Measurements from ENCODE around the gene PARP6. TPM values are rescaled to one million over a fixed set of nuclear protein-coding genes. Genes with fewer than 3 reads are reported as not detected.

The PARP6 gene
- total RNA-seq, 1 experiment from 2014 or later: 85.7 TPM

- Histone ChIP-seq H3K27me3 (ENCODE audit: control insufficient read depth, insufficient read depth, low read length) (no peaks in the 10 kb centered on the region), H3K4me3 (ENCODE audit: low read depth in 2 of 2, low read length in 2 of 2) (no peak overlapping the region), H3K9me3 (ENCODE audit: control insufficient read depth, insufficient read depth, low read depth, low read length) (no peaks in the 10 kb centered on the region), H3K36me3 (ENCODE audit: control insufficient read depth, insufficient read depth, low read length) (peaks cover 71% of the 10 kb centered on the region), H3K4me1 (ENCODE audit: control insufficient read depth, insufficient read depth, low read length) (peaks cover 16% of the 10 kb centered on the region), H3K27ac (ENCODE audit: low read length) (no peak overlapping the region)
- CTCF ChIA-PET: interaction anchor here (0.6 kb wide), 1 partner anchor 19 kb away, joined by 4 read pairs; no protein-coding TSS in a partner anchor
- no peak for DNase-seq (ENCODE audit: low read depth, low spot score)
- in situ Hi-C loops (cut with HindIII; ENCODE audit: low pct_unique_long_range_greater_than_20kb, low sequenced_read_pairs): no loop called here
- intact Hi-C loops (cut with micrococcal nuclease; ENCODE audit: unreplicated experiment): no loop called here
- TF ChIP-seq TCF7L2 (IDR thresholded peaks at IDR 0.05; ENCODE audit: low read depth, low read length) (no peak), CTCF (IDR thresholded peaks at IDR 0.05) (no peak), SIN3A (IDR thresholded peaks at IDR 0.05; ENCODE audit: borderline replicate concordance, insufficient read depth, low read depth, low read length) (no peak), REST (IDR thresholded peaks at IDR 0.05; ENCODE audit: insufficient read depth in 1 of 2, low read depth in 2 of 2, low read length in 1 of 2) (no peak), POLR2AphosphoS5 (IDR thresholded peaks at IDR 0.05; ENCODE audit: low read depth, low read length) (no peak)
- POLR2A ChIA-PET: interaction anchor here (0.5 kb wide), 1 partner anchor 50 kb away, joined by 3 read pairs; no protein-coding TSS in a partner anchor
- BruUV-seq (replicated peaks): no TSS peak
- ATAC-seq: no peak
Observed at GRCh38 chr15:72205896-72206676, 66.3 kb downstream of the PARP6 start.

- DNase-seq (ENCODE audit: low read depth, low spot score): no peak
- no peak overlapping the region for H3K4me3 ChIP-seq (ENCODE audit: low read depth in 2 of 2, low read length in 2 of 2)
- BruUV-seq (replicated peaks): no TSS peak
- in situ Hi-C loops (cut with HindIII; ENCODE audit: low pct_unique_long_range_greater_than_20kb, low sequenced_read_pairs) (no loop called here), intact Hi-C loops (cut with micrococcal nuclease; ENCODE audit: unreplicated experiment) (no loop called here)
- H3K27ac ChIP-seq (ENCODE audit: low read length): no peak overlapping the region
- no peaks in the 10 kb centered on the region for H3K9me3 ChIP-seq (ENCODE audit: control insufficient read depth, insufficient read depth, low read depth, low read length)
- POLR2A ChIA-PET: no interaction called here
- no peaks in the 10 kb centered on the region for H3K27me3 ChIP-seq (ENCODE audit: control insufficient read depth, insufficient read depth, low read length)
- TF ChIP-seq CTCF (IDR thresholded peaks at IDR 0.05) (no peak), TCF7L2 (IDR thresholded peaks at IDR 0.05; ENCODE audit: low read depth, low read length) (no peak), SIN3A (IDR thresholded peaks at IDR 0.05; ENCODE audit: borderline replicate concordance, insufficient read depth, low read depth, low read length) (no peak), POLR2AphosphoS5 (IDR thresholded peaks at IDR 0.05; ENCODE audit: low read depth, low read length) (no peak), REST (IDR thresholded peaks at IDR 0.05; ENCODE audit: insufficient read depth in 1 of 2, low read depth in 2 of 2, low read length in 1 of 2) (no peak)
- peaks cover 18% of the 10 kb centered on the region for H3K4me1 ChIP-seq (ENCODE audit: control insufficient read depth, insufficient read depth, low read length)
- CTCF ChIA-PET: no interaction called here
- peaks cover 69% of the 10 kb centered on the region for H3K36me3 ChIP-seq (ENCODE audit: control insufficient read depth, insufficient read depth, low read length)
- ATAC-seq: no peak
Observed at GRCh38 chr15:72205273-72205672, 67.1 kb downstream of the PARP6 start.
